ENCODE results near the gene ADAM11. TPM values are rescaled to one million over a fixed set of nuclear protein-coding genes. Genes with fewer than 3 reads are reported as not detected.
"Not testable (repeated sequence)": the region's sequence is repeated elsewhere in the genome, so short reads cannot be mapped to it uniquely, and the experiment has no call there.

Gene ADAM11
- total and polyA plus RNA-seq, 5 experiments from 2014 or later, result 0.17 to 0.93 (median 0.46) TPM

- Mint-ChIP-seq H3K36me3 (peaks cover 0 to 5% (median 2%) of the 10 kb centered on the region in 3 donors), H3K4me1 (no peaks in the 10 kb centered on the region), H3K27ac (no peak overlapping the region), H3K27me3 (peaks cover 0 to 3% (median 0%) of the 10 kb centered on the region in 5 donors), H3K4me3 (no peak overlapping the region), H3K9me3 (no peaks in the 10 kb centered on the region)
- POLR2A ChIA-PET, result no interaction called here
- no peak for DNase-seq
- ATAC-seq, result no peak
Measured at GRCh38 chr17:44749076-44749979, 9.5 kb upstream of the ADAM11 start.

- ATAC-seq (no peak), DNase-seq (no peak)
- no peak overlapping the region for H3K4me3 Mint-ChIP-seq
- H3K4me1 Mint-ChIP-seq, result no peaks in the 10 kb centered on the region
- H3K27me3 Mint-ChIP-seq, result peaks cover 0 to 3% (median 0%) of the 10 kb centered on the region in 5 donors
- peaks cover 0 to 5% (median 2%) of the 10 kb centered on the region in 3 donors for H3K36me3 Mint-ChIP-seq
- no peaks in the 10 kb centered on the region for H3K9me3 Mint-ChIP-seq
- POLR2A ChIA-PET, result no interaction called here
- no peak overlapping the region for H3K27ac Mint-ChIP-seq
Measured at GRCh38 chr17:44749980-44750318, 8.8 kb upstream of the ADAM11 start.

- ATAC-seq (no peak), DNase-seq (no peak)
- H3K4me3 Mint-ChIP-seq, result no peak overlapping the region
- POLR2A ChIA-PET, result no interaction called here
- H3K9me3 Mint-ChIP-seq, result no peaks in the 10 kb centered on the region
- no peaks in the 10 kb centered on the region for H3K4me1 Mint-ChIP-seq
- no peak overlapping the region for H3K27ac Mint-ChIP-seq
- H3K27me3 Mint-ChIP-seq, result peaks cover 0 to 3% (median 0%) of the 10 kb centered on the region in 5 donors
- H3K36me3 Mint-ChIP-seq, result peaks cover 0 to 5% (median 2%) of the 10 kb centered on the region in 3 donors
Measured at GRCh38 chr17:44751331-44751730, 7.5 kb upstream of the ADAM11 start.

GRCh38 chr17:44751806-44752205 is 7.0 kb upstream of the ADAM11 start:
- H3K9me3 Mint-ChIP-seq, result no peaks in the 10 kb centered on the region
- DNase-seq (no peak), ATAC-seq (no peak)
- peaks cover 0 to 3% (median 0%) of the 10 kb centered on the region in 5 donors for H3K27me3 Mint-ChIP-seq
- peak overlapping the region in 2 of 10 donors; percentile 23 to 59 for H3K27ac Mint-ChIP-seq
- POLR2A ChIA-PET, result no interaction called here
- no peaks in the 10 kb centered on the region for H3K4me1 Mint-ChIP-seq
- H3K4me3 Mint-ChIP-seq, result no peak overlapping the region
- peaks cover 0 to 5% (median 2%) of the 10 kb centered on the region in 3 donors for H3K36me3 Mint-ChIP-seq

- H3K9me3 Mint-ChIP-seq, result no peaks in the 10 kb centered on the region
- peaks cover 0 to 14% (median 11%) of the 10 kb centered on the region in 5 donors for H3K27me3 Mint-ChIP-seq
- ATAC-seq (no peak), DNase-seq (no peak)
- no peak overlapping the region for H3K27ac Mint-ChIP-seq
- peaks cover 0 to 2% (median 0%) of the 10 kb centered on the region in 4 donors for H3K4me1 Mint-ChIP-seq
- H3K4me3 Mint-ChIP-seq, result no peak overlapping the region
- peaks cover 0 to 3% (median 0%) of the 10 kb centered on the region in 3 donors for H3K36me3 Mint-ChIP-seq
- POLR2A ChIA-PET, result no interaction called here
Measured at GRCh38 chr17:44752953-44753861, 5.6 kb upstream of the ADAM11 start.

GRCh38 chr17:44754276-44754675 is 4.5 kb upstream of the ADAM11 start:
- Mint-ChIP-seq H3K4me1 (peaks cover 0 to 2% (median 0%) of the 10 kb centered on the region in 4 donors), H3K27me3 (peaks cover 0 to 16% (median 12%) of the 10 kb centered on the region in 5 donors), H3K9me3 (no peaks in the 10 kb centered on the region), H3K4me3 (peak overlapping the region in 1 of 10 donors; percentile 26), H3K36me3 (peaks cover 0 to 3% (median 0%) of the 10 kb centered on the region in 3 donors), H3K27ac (no peak overlapping the region)
- no peak for DNase-seq
- ATAC-seq, result no peak
- POLR2A ChIA-PET, result no interaction called here

GRCh38 chr17:44755180-44755579 is 3.6 kb upstream of the ADAM11 start:
- H3K27ac Mint-ChIP-seq, ATAC-seq, H3K4me3 Mint-ChIP-seq, POLR2A ChIA-PET, H3K36me3 Mint-ChIP-seq, DNase-seq, H3K9me3 Mint-ChIP-seq, H3K4me1 Mint-ChIP-seq: not testable (repeated sequence)
- H3K27me3 Mint-ChIP-seq, result peaks cover 0 to 18% (median 12%) of the 10 kb centered on the region in 5 donors

- Mint-ChIP-seq H3K4me1 (peaks cover 0 to 2% (median under 1%) of the 10 kb centered on the region in 4 donors), H3K27me3 (peaks cover 7 to 34% (median 23%) of the 10 kb centered on the region in 5 donors), H3K4me3 (peak overlapping the region in 5 of 10 donors; percentile 38 to 84 (median 67)), H3K27ac (no peak overlapping the region), H3K36me3 (no peaks in the 10 kb centered on the region), H3K9me3 (no peaks in the 10 kb centered on the region)
- POLR2A ChIA-PET, result no interaction called here
- ATAC-seq, result no peak
- no peak for DNase-seq
Measured at GRCh38 chr17:44757045-44757917, 1.5 kb upstream of the ADAM11 start.

GRCh38 chr17:44757918-44758413 is 822 bp upstream of the ADAM11 start:
- Mint-ChIP-seq H3K4me3 (peak overlapping the region; percentile 38 to 84 (median 68)), H3K36me3 (no peaks in the 10 kb centered on the region), H3K27me3 (peaks cover 7 to 36% (median 27%) of the 10 kb centered on the region in 5 donors), H3K27ac (no peak overlapping the region), H3K4me1 (peaks cover 0 to 2% (median under 1%) of the 10 kb centered on the region in 4 donors), H3K9me3 (no peaks in the 10 kb centered on the region)
- DNase-seq (no peak), ATAC-seq (no peak)
- POLR2A ChIA-PET, result no interaction called here

GRCh38 chr17:44759086-44759915 is 513 bp downstream of the ADAM11 start:
- Mint-ChIP-seq H3K9me3 (no peaks in the 10 kb centered on the region), H3K4me1 (peaks cover 0 to 2% (median under 1%) of the 10 kb centered on the region in 4 donors), H3K27ac (no peak overlapping the region), H3K4me3 (peak overlapping the region in 3 of 10 donors; percentile 30 to 43 (median 43)), H3K27me3 (peaks cover 7 to 43% (median 28%) of the 10 kb centered on the region in 5 donors), H3K36me3 (no peaks in the 10 kb centered on the region)
- DNase-seq (no peak), ATAC-seq (peak; percentile 36 to 58)
- POLR2A ChIA-PET, result no interaction called here

- DNase-seq (no peak), ATAC-seq (no peak)
- Mint-ChIP-seq H3K27ac (no peak overlapping the region), H3K4me1 (peaks cover 0 to 2% (median under 1%) of the 10 kb centered on the region in 4 donors), H3K27me3 (peaks cover 7 to 48% (median 29%) of the 10 kb centered on the region in 5 donors), H3K9me3 (no peaks in the 10 kb centered on the region), H3K4me3 (peak overlapping the region in 5 of 10 donors; percentile 10 to 30 (median 28)), H3K36me3 (no peaks in the 10 kb centered on the region)
- POLR2A ChIA-PET, result no interaction called here
Measured at GRCh38 chr17:44759916-44760243, 1.1 kb downstream of the ADAM11 start.

Measured in naive thymus-derived CD8-positive, alpha-beta T cell (primary cell).